ENCODE measurements around the gene REPS2. TPM values are rescaled to one million over a fixed set of nuclear protein-coding genes. Genes with fewer than 3 reads are reported as not detected.
"Not testable (repeated sequence)": the region's sequence is repeated elsewhere in the genome, so short reads cannot be mapped to it uniquely, and the experiment has no call there.

REPS2 gene
- polyA plus RNA-seq, 3 donors, result 2.1 to 4.7 (median 3.6) TPM

DNA sequence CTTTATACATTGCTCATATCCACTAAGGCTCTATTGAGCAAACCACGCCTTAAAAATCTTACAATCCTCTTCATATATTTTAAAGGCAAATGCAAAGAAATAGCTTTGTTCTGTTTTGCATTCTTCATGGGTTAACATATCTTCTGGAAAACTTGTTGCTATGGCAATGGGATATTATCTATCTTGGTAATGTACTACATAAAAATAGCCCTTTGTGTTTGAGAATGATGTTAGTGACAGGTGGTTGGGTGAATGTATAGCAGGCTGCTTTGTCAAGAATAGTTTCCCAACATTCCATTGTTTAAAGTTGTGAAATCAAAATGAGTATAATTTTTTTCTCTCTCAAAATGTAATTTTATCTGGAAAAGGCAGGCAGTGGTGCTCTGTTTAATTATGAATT is 16.8 kb downstream of the REPS2 start:
- no peaks in the 10 kb centered on the region for H3K4me1 ChIP-seq (ENCODE audit: control insufficient read depth in 1 of 2, insufficient read depth in 2 of 2, low read length in 2 of 2)
- TF ChIP-seq, protein P1, sequence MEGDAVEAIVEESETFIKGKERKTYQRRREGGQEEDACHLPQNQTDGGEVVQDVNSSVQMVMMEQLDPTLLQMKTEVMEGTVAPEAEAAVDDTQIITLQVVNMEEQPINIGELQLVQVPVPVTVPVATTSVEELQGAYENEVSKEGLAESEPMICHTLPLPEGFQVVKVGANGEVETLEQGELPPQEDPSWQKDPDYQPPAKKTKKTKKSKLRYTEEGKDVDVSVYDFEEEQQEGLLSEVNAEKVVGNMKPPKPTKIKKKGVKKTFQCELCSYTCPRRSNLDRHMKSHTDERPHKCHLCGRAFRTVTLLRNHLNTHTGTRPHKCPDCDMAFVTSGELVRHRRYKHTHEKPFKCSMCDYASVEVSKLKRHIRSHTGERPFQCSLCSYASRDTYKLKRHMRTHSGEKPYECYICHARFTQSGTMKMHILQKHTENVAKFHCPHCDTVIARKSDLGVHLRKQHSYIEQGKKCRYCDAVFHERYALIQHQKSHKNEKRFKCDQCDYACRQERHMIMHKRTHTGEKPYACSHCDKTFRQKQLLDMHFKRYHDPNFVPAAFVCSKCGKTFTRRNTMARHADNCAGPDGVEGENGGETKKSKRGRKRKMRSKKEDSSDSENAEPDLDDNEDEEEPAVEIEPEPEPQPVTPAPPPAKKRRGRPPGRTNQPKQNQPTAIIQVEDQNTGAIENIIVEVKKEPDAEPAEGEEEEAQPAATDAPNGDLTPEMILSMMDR (IDR thresholded peaks at IDR 0.05), result no peak
- no peaks in the 10 kb centered on the region for H3K36me3 ChIP-seq (replicated peaks in 1 of 2; ENCODE audit: control insufficient read depth in 1 of 2, insufficient read depth in 2 of 2, low read length in 2 of 2)
- no peaks in the 10 kb centered on the region for H3K4me1 Mint-ChIP-seq
- WGBS (ENCODE audit: insufficient coverage), result no CpG with 5 or more reads among the region's 1 CpG
- H3K79me2 ChIP-seq (ENCODE audit: insufficient read depth, low read length), result no peaks in the 10 kb centered on the region
- no peak overlapping the region for H3K4me3 Mint-ChIP-seq
- no peaks in the 10 kb centered on the region for H4K20me1 ChIP-seq (ENCODE audit: insufficient read depth, low read length)
- peaks cover 0 to 2% of the 10 kb centered on the region in 2 donors for H3K36me3 Mint-ChIP-seq
- H3K9ac ChIP-seq (ENCODE audit: insufficient read depth, low read length, poor library complexity, severe bottlenecking), result no peak overlapping the region
- no peak overlapping the region for H3K4me2 ChIP-seq (replicated peaks; ENCODE audit: extremely low read depth, low read length, poor library complexity, severe bottlenecking)
- no peak for DNase-seq
- peaks cover 0 to 15% of the 10 kb centered on the region in 2 donors for H3K27me3 ChIP-seq (ENCODE audit: control insufficient read depth in 2 of 2, insufficient read depth in 2 of 2, low read length in 2 of 2)
- no peak overlapping the region for H2AFZ ChIP-seq (ENCODE audit: insufficient read depth, low read depth, low read length, poor library complexity, severe bottlenecking)
- H3K9me3 Mint-ChIP-seq, result peaks cover 0 to 13% (median 6%) of the 10 kb centered on the region in 7 donors
- peaks cover 0 to 15% (median 0%) of the 10 kb centered on the region in 3 donors for H3K27me3 Mint-ChIP-seq (ENCODE audit: low read depth in 3 of 3)
- H3K27ac ChIP-seq (ENCODE audit: low read depth in 1 of 2, low read length in 2 of 2), result no peak overlapping the region
- no peaks in the 10 kb centered on the region for H3K9me3 ChIP-seq (replicated peaks in 1 of 2; ENCODE audit: control insufficient read depth in 1 of 2, insufficient read depth in 1 of 2, low read length in 2 of 2)
- intact Hi-C loops (cut with micrococcal nuclease), result no loop called here
- no peak overlapping the region for H3K27ac Mint-ChIP-seq
- no peak overlapping the region for H3K4me3 ChIP-seq (replicated peaks in 1 of 3; ENCODE audit: low read depth in 2 of 3, low read length in 3 of 3)

- H3K9me3 ChIP-seq (replicated peaks in 1 of 2; ENCODE audit: control insufficient read depth in 1 of 2, insufficient read depth in 1 of 2, low read length in 2 of 2); H3K4me1 Mint-ChIP-seq; H3K4me3 ChIP-seq (replicated peaks in 1 of 3; ENCODE audit: low read depth in 2 of 3, low read length in 3 of 3); H3K9ac ChIP-seq (ENCODE audit: insufficient read depth, low read length, poor library complexity, severe bottlenecking); H3K36me3 Mint-ChIP-seq; H3K36me3 ChIP-seq (replicated peaks in 1 of 2; ENCODE audit: control insufficient read depth in 1 of 2, insufficient read depth in 2 of 2, low read length in 2 of 2); DNase-seq; H3K27ac ChIP-seq (ENCODE audit: low read depth in 1 of 2, low read length in 2 of 2); H3K4me2 ChIP-seq (replicated peaks; ENCODE audit: extremely low read depth, low read length, poor library complexity, severe bottlenecking); H4K20me1 ChIP-seq (ENCODE audit: insufficient read depth, low read length); H3K27me3 ChIP-seq (ENCODE audit: control insufficient read depth in 2 of 2, insufficient read depth in 2 of 2, low read length in 2 of 2); H2AFZ ChIP-seq (ENCODE audit: insufficient read depth, low read depth, low read length, poor library complexity, severe bottlenecking); H3K27me3 Mint-ChIP-seq (ENCODE audit: low read depth in 3 of 3); H3K4me1 ChIP-seq (ENCODE audit: control insufficient read depth in 1 of 2, insufficient read depth in 2 of 2, low read length in 2 of 2); H3K79me2 ChIP-seq (ENCODE audit: insufficient read depth, low read length); intact Hi-C loops (cut with micrococcal nuclease); H3K4me3 Mint-ChIP-seq; H3K27ac Mint-ChIP-seq: not testable (repeated sequence)
- peaks cover 0 to 17% (median 10%) of the 10 kb centered on the region in 7 donors for H3K9me3 Mint-ChIP-seq
- no CpG with 5 or more reads among the region's 32 CpGs for WGBS (ENCODE audit: insufficient coverage)
Observed at GRCh38 chrX:16964976-16965375, 18.5 kb downstream of the REPS2 start.
